A549 treated with RU486 at 1 μM for 4 hours (cell line): ENCODE measurements around the gene CD2AP. TPM values are rescaled to one million over a fixed set of nuclear protein-coding genes. Genes with fewer than 3 reads are reported as not detected.

Experiments used
- total RNA-seq: library from RNA; stranded (reverse); fragments of 200-300 nt; extraction: Qiagen RNA extraction; gene quantifications from 5 replicates; pipeline ENCODE4 v1.2.3, GENCODE V29; 2022; ENCODE audit warnings: low read depth

The CD2AP gene, protein sequence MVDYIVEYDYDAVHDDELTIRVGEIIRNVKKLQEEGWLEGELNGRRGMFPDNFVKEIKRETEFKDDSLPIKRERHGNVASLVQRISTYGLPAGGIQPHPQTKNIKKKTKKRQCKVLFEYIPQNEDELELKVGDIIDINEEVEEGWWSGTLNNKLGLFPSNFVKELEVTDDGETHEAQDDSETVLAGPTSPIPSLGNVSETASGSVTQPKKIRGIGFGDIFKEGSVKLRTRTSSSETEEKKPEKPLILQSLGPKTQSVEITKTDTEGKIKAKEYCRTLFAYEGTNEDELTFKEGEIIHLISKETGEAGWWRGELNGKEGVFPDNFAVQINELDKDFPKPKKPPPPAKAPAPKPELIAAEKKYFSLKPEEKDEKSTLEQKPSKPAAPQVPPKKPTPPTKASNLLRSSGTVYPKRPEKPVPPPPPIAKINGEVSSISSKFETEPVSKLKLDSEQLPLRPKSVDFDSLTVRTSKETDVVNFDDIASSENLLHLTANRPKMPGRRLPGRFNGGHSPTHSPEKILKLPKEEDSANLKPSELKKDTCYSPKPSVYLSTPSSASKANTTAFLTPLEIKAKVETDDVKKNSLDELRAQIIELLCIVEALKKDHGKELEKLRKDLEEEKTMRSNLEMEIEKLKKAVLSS
- 6.5 to 18.3 TPM (median 16.4 TPM) in 5 replicates for total RNA-seq

DNA sequence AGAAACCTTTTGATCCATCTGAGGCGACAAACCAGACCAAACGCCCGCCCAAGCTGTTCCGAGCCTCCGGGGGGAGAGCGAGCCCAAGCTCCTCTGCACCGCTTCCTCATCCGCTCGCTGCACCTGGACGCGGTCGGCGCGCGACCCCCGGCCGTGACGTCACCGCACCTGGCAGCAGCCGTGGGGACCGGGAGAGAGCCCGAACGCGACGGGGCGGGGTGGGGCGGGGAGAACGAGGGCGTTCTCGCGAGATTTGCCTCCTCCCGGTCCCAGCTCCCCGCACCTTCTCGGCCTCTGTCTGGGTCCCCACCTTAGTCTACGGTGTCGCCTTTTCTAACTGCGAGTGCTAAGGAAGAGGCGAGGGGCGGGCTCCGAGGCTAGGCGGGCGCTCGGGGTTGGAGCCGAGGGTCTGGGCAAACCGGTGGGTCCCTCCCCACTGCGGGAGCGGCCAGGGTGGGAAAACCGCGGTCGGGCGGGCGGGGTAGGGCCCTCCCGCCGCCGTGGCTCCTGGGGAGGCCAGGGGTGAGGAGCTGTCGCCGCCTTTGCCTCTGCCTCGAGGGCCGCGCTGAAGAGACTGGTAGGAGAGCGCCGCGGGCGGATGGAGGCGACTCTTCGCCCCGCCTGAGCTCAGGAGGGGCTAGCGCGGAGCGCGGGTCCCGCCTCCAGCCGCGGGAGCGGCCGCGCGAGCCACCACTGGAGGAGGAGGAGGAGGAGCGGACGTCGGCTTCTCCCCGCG lies at the start of gene CD2AP:
TSS of gene CD2AP (plus strand) at position 293 of the 736 bp plus-strand sequence. CDS start 456 bp downstream, outside the sequence.

Other genes with a start within 250 kb of the CD2AP start
- gene TNFRSF21, start 167.9 kb upstream of the CD2AP start, total RNA-seq = 31.1 to 37.8 TPM (median 34.3 TPM) in 5 replicates
- 6.3 to 8.7 TPM (median 7.8 TPM) in 5 replicates for gene ADGRF4, start 220.8 kb downstream of the CD2AP start, total RNA-seq